GM06990 (cell line): ENCODE results near the gene LYSMD2.

ENCODE experiments used
- DNase-seq: peaks from one replicate; pipeline ENCODE4 v3.0.0-alpha.2; 2011; ENCODE audit not compliant: insufficient read length; ENCODE audit errors: extremely low read depth
- H3K27me3 ChIP-seq: replicated peaks from 2 replicates; pipeline ENCODE4 v1.6.0; 2011; ENCODE audit warnings: low read length; ENCODE audit not compliant: control insufficient read depth, insufficient read depth
- H3K36me3 ChIP-seq: 2 replicates; pipeline ENCODE4 v1.5.1; 2011; ENCODE audit warnings: low read length; ENCODE audit not compliant: control insufficient read depth, insufficient read depth
- H3K4me3 ChIP-seq: replicated peaks from 2 replicates; pipeline ENCODE4 v1.5.1; 2011; ENCODE audit warnings: low read depth, mild to moderate bottlenecking, control low read depth, low read length
- CTCF ChIP-seq: IDR thresholded peaks from 2 replicates; pipeline ENCODE4 v1.5.1; 2011; ENCODE audit warnings: low read length, control low read depth, mild to moderate bottlenecking, inconsistent platforms; ENCODE audit not compliant: insufficient read depth, poor library complexity, severe bottlenecking

LYSMD2 gene

DNA sequence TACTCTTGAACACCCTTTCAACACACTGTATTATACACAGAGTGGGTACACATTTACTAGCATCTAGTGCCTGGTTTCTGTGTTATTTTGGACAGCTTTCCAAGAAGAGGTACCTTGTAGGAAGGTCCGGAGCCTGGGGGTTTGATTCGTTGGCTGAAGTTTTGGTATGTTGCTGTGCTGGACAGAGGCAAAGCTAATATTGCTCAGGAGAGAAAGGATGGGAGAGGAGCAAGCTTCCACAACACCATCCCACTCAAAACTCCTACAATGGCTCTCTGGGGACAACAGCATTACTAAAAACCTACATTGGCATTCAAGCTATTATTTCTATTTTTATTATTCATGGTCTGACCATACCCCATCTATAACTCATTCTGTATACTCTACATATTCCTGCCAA is 1.1 kb upstream of the LYSMD2 start:
- TF ChIP-seq CTCF: no peak
- DNase-seq: no peak
- Histone ChIP-seq H3K27me3 (no peaks in the 10 kb centered on the region), H3K4me3 (peak overlapping the region; percentile 78), H3K36me3 (no peaks in the 10 kb centered on the region)

DNA sequence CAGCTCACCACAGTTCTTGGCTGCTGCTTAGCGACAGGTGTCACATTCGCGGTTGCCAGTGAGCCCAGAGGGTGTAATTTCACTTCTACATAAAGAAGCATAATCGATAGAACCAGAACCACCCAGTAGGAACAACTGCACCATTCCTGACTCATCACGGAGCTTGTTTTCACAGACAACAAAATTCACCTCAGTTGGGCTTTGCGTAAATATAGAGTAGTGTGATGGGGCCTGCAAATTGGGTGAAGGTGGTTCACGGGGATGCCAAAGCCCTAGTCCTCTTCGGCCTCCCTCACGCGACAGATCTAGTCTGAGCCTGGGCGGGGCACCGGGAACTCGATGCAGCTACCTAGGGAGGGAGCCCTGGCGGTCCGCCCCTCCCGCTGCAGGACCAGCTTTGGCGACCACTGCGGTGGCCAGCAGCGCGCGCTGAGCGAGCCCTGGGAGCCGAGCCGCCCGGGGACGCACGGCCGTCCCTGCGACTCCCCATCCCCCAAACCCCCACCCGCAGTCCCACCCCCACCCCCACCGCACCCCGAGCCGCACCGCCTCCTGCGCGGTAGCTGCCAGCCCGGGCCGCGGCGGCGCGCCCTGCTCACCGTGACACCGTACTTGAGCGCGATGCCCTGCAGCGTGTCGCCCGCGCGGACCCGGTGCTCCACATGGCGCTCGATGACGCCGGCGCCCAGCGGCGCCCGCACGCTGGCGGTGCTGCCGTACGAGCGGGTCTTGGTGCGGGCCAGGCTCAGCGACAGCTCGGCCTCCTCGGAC is 519 bp downstream of the LYSMD2 start:
- TF ChIP-seq CTCF: no peak
- DNase-seq: peak; percentile 72
- Histone ChIP-seq H3K36me3 (no peaks in the 10 kb centered on the region), H3K27me3 (no peaks in the 10 kb centered on the region), H3K4me3 (peak overlapping the region; percentile 78)

DNA sequence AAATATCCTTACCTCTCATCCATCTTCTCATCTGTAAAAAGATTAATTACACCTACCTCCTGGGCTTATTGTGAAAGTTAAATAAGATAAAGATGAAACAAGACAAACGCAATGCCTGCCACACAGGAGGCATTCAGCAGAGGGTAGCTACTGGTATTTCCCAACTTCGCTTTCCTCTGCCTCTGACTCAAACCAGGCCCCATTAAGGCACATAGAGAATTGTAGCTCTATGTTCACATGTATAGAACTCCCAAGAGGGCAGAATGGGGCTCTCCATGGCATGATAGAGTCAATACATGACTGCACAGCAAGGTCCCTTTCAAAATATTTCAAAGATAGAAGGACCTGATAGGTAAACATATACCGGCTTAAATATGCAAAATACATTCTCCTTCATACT is 1.4 kb downstream of the LYSMD2 start:
- peak; percentile 59 for DNase-seq
- no peaks in the 10 kb centered on the region for H3K36me3 ChIP-seq
- H3K27me3 ChIP-seq: no peaks in the 10 kb centered on the region
- peak overlapping the region; percentile 78 for H3K4me3 ChIP-seq
- TF ChIP-seq CTCF: no peak

GRCh38 chr15:51735228-51736010 is 2.0 kb downstream of the LYSMD2 start:
- peak; percentile 53 for TF ChIP-seq CTCF
- no peaks in the 10 kb centered on the region for H3K27me3 ChIP-seq
- no peaks in the 10 kb centered on the region for H3K36me3 ChIP-seq
- peak overlapping the region; percentile 78 for H3K4me3 ChIP-seq
- DNase-seq: no peak

DNA sequence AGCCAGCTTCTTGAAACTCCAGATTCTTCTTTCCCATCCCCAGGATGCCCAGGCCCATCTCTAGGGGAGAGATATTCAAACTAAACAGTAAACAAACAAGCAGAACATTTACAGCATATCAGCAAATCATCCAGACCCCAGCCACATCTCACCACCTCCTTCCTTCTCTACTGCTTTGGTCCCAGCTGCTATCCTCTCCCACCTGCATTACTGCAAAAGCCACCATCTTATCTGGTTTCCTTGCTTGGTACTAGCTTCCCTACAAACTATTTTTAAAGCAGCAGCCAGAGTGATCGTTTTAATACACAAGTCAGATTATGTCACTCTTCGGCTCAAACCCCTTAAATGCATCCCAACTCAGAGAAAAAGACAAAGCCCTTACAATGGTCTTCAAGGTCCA is 4.8 kb downstream of the LYSMD2 start:
- no peak overlapping the region for H3K4me3 ChIP-seq
- TF ChIP-seq CTCF: no peak
- no peaks in the 10 kb centered on the region for H3K36me3 ChIP-seq
- DNase-seq: no peak
- H3K27me3 ChIP-seq: no peaks in the 10 kb centered on the region
